ENCODE measurements around the gene CRYZ.

The CRYZ gene

DNA sequence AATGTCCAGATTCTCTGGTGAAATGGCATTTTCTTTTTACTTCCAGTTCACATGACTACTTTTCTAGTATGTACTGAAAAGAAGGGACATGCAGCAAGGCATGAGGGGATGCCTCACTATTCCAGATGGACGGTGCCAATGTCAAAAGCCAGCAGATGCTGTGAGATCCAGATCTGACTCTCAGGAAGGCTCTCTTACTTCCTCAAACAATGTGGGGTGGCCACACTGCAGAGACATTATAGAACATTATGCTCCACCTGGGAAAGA, 17.7 kb downstream of the CRYZ start:
- no peaks in the 10 kb centered on the region; the same call in 1 of the 2 replicates for H3K4me1 ChIP-seq (ENCODE audit: insufficient read depth, low read length)
- no peaks in the 10 kb centered on the region for H3K9me3 ChIP-seq (ENCODE audit: control insufficient read depth, insufficient read depth, low read length)
- H3K9ac ChIP-seq (ENCODE audit: low read depth, low read length) = no peak overlapping the region
- no peaks in the 10 kb centered on the region; the same call in 1 of the 2 replicates for H3K36me3 ChIP-seq (ENCODE audit: insufficient read depth, low read length)

DNA sequence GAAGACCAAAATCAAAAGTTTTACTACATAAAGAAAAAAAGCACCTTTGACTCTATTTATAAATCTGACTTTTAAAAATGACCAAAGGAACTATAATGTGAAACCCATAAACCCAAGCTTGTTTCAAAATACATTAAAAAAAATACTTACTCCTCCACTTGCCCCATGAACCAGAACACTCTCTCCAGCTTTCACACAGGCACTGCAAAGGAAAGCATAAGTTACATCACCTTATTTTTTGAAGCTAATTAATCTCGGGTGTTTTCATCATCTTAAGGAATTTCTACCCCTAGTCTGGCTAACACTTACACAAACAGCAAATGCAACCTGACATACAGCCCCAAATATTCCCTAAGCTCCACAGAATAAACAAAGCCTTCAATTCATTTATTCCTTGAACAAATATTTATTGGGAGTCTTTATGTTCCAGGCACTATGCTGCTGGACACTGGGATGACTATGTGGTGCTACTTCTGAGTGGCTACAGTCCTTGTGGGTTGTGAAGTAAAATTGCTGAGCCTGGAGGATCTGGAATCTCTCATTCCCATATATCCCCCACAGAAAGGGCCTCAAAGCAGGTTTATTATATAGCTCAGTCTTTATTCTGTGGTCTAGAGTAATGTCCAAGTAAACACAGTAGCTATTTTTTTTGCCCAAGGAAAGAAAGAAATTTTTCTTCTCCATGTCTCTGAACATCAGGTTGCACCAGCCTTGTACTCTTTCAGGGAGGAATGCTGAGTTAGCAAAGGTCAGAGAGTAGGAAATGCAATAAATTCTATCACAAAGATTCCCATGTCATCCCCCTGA, 18.2 kb downstream of the CRYZ start:
- H3K4me1 ChIP-seq (ENCODE audit: insufficient read depth, low read length) = no peaks in the 10 kb centered on the region; the same call in 1 of the 2 replicates
- H3K36me3 ChIP-seq (ENCODE audit: insufficient read depth, low read length) = no peaks in the 10 kb centered on the region; the same call in 1 of the 2 replicates
- no peaks in the 10 kb centered on the region for H3K9me3 ChIP-seq (ENCODE audit: control insufficient read depth, insufficient read depth, low read length)
- no peak overlapping the region for H3K9ac ChIP-seq (ENCODE audit: low read depth, low read length)

DNA sequence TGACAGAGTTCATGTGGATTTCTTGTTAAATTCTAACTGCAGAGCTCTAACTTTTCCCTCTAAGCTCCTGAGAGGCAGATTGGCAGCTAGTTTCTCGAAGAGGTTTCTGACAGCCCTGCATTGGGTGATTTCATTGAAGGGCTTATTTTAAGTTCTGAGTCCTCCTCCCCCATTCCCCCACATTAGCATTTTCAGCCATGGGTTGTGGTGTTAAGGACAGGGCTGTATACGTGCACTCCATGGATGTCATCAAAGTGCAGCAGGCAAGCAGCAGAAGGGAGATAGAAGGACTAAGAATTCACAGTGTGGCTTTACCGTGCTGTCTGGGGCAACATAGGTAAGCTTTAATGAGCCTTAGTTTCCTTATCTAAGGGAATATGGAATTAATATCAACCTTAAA, 19.0 kb downstream of the CRYZ start:
- no peaks in the 10 kb centered on the region; the same call in 1 of the 2 replicates for H3K36me3 ChIP-seq (ENCODE audit: insufficient read depth, low read length)
- no peaks in the 10 kb centered on the region; the same call in 1 of the 2 replicates for H3K4me1 ChIP-seq (ENCODE audit: insufficient read depth, low read length)
- no peaks in the 10 kb centered on the region for H3K9me3 ChIP-seq (ENCODE audit: control insufficient read depth, insufficient read depth, low read length)
- H3K9ac ChIP-seq (ENCODE audit: low read depth, low read length) = no peak overlapping the region

DNA sequence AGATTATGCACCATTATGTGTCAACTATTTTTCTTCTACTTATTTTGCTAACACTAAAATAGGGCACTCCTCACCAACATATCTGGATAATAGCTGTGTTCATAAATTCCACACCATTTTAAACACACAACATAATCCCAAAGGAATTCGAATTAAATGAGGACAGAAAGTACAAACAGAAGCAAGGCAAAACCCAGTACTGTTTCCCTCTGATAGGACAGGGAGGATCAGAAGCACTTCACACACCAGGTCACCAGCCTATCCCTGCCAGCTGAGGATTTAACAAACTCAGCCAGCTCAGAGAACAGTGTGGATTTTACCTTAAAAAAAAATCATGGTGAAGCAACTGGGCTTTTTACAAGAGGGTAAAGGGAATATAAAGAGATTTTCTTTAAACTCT, 20.0 kb downstream of the CRYZ start:
- H3K36me3 ChIP-seq (ENCODE audit: insufficient read depth, low read length) = no peaks in the 10 kb centered on the region; the same call in 1 of the 2 replicates
- H3K9ac ChIP-seq (ENCODE audit: low read depth, low read length) = no peak overlapping the region
- no peaks in the 10 kb centered on the region; the same call in 1 of the 2 replicates for H3K4me1 ChIP-seq (ENCODE audit: insufficient read depth, low read length)
- no peaks in the 10 kb centered on the region for H3K9me3 ChIP-seq (ENCODE audit: control insufficient read depth, insufficient read depth, low read length)

DNA sequence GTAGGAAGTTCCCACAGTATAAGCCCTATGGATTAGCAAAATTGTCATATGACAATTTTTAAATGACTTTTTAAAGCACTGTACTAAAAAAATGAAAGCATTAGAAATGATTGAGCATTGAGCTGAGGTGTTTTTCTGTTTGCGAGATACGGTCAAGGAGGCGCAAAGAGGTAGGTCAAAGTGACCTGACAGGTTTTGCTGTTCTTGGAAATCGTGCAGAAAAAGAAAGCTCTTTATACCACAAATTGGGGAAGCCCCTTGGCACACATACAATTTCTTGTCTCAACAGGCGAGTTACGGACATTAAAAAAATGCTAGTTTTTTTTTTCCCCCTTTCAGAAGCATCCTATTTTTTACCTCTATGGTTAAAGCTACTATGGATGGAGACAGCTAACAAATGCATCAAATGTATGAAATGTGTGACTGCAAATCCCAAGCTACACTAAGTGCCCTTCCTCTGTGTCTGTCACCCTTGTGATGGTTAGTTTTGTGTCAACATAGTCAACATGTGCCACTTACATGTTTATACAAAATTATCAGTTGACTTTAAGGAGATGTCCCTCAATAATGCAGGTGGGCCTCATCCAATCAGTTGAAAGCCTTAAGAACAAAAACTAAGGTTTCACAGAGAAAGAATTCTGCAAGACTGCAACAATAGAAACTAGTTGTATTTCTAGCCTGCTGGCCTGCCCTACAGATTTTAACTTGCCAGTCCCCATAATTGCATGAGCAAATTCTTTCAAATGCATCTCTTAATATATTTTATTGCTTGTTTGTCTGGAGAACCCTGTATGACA, 29.3 kb downstream of the CRYZ start:
- H3K4me1 ChIP-seq (ENCODE audit: insufficient read depth, low read length) = no peaks in the 10 kb centered on the region
- no peak overlapping the region for H3K9ac ChIP-seq (ENCODE audit: low read depth, low read length)
- no peaks in the 10 kb centered on the region for H3K36me3 ChIP-seq (ENCODE audit: insufficient read depth, low read length)
- no peaks in the 10 kb centered on the region for H3K9me3 ChIP-seq (ENCODE audit: control insufficient read depth, insufficient read depth, low read length)

DNA sequence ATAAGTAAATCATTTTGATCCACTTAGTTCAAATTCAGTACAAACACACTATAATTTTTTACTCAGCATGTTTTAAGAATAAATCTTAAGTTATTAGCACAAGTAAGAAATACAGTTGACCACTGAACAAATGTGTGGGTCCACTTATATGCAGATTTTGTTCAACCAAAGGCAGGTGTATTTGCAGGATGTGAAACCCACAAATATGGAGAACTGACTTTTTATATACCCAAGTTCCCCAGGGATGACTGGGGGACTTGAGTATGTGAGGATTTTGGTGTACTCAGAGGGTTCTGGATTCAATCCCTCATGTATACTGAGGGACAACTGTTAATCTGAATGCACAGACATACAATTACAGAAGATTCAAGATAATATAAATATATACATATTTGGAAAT, 33.5 kb downstream of the CRYZ start:
- Histone ChIP-seq H3K36me3 (ENCODE audit: insufficient read depth, low read length) (no peaks in the 10 kb centered on the region), H3K9me3 (ENCODE audit: control insufficient read depth, insufficient read depth, low read length) (no peaks in the 10 kb centered on the region), H3K9ac (ENCODE audit: low read depth, low read length) (no peak overlapping the region), H3K4me1 (ENCODE audit: insufficient read depth, low read length) (no peaks in the 10 kb centered on the region)

DNA sequence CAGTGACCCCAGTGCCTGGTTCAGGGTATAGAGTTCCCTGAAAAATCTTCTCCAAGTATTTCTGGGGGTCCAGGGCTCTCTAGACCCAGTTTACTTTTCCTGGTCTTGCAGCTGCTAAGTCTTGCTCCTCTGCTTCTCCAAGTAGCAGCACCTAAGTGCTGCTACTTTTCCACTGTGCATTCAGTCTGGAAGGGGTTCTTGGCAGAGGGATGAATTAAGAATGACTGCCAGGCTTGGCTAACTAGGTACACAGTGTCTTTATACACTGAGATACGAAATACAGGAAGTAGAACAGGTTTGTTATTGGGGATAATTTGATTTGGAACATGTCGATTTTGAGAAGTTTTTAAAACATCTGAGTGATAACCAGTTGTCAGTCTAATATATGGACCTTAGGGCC, 35.0 kb downstream of the CRYZ start:
- H3K4me1 ChIP-seq (ENCODE audit: insufficient read depth, low read length) = no peaks in the 10 kb centered on the region
- no peaks in the 10 kb centered on the region for H3K36me3 ChIP-seq (ENCODE audit: insufficient read depth, low read length)
- no peaks in the 10 kb centered on the region for H3K9me3 ChIP-seq (ENCODE audit: control insufficient read depth, insufficient read depth, low read length)
- H3K9ac ChIP-seq (ENCODE audit: low read depth, low read length) = no peak overlapping the region

DNA sequence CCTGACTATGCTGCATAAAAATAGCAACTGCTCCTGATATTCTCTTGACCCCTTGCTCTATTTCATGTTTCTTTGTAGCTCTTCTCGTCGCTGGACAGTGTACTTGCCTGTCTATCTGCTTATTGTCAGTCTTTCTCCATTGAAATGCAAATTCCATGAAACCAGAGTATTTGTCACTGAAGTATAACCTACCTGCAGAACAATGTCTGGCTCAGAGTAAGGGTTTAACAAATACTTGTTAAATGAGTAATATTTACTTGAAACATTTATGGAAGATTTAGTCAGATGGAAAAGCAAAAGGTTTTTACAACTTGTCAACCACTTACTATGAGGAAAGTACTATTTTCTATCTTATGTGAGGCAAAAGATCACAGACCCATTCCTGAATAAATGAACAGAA, 39.4 kb downstream of the CRYZ start:
- H3K4me1 ChIP-seq (ENCODE audit: insufficient read depth, low read length) = peaks cover 5% of the 10 kb centered on the region; the same call in 1 of the 2 replicates
- no peaks in the 10 kb centered on the region for H3K36me3 ChIP-seq (ENCODE audit: insufficient read depth, low read length)
- H3K9ac ChIP-seq (ENCODE audit: low read depth, low read length) = no peak overlapping the region
- no peaks in the 10 kb centered on the region for H3K9me3 ChIP-seq (ENCODE audit: control insufficient read depth, insufficient read depth, low read length)

DNA sequence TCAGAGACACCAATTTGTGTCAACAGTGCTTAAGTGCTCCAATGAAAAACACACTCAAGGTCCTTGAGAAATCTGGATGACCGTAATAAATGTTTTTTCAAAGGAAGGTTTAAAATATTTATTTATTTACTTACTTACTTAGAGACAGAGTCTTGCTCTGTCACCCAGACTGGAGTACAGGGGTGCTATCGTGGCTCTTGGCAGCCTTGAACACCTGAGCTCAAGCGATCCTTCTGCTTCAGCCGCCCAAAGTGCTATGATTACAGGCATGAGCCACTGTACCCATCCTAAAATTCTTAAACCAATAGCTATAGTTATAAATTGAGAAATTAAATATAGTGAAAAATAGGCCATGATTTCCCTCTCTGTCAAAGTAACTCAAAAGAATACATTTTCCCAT, 41.9 kb downstream of the CRYZ start:
- Histone ChIP-seq H3K9ac (ENCODE audit: low read depth, low read length) (no peak overlapping the region), H3K36me3 (ENCODE audit: insufficient read depth, low read length) (no peaks in the 10 kb centered on the region), H3K9me3 (ENCODE audit: control insufficient read depth, insufficient read depth, low read length) (no peaks in the 10 kb centered on the region), H3K4me1 (ENCODE audit: insufficient read depth, low read length) (peaks cover 5% of the 10 kb centered on the region; the same call in 1 of the 2 replicates)

DNA sequence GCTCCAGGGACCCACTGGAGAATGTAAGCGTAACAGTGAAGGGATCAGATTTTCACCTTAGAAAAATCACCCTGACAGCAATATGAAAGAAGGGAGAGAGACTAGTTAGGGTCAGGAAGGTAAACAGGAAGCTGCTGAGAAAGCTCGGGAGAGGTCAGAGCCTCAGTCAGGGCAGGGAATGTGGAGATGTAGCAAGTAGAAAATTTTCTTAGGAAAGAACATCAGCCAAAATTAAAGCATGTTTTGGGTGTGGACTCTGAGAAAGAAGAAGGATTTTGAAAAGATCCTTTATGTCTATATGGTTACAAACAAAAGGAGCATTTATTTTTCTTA, 42.5 kb downstream of the CRYZ start:
- no peaks in the 10 kb centered on the region for H3K9me3 ChIP-seq (ENCODE audit: control insufficient read depth, insufficient read depth, low read length)
- peak overlapping the region; percentile 34; the same call in 1 of the 2 replicates for H3K9ac ChIP-seq (ENCODE audit: low read depth, low read length)
- peaks cover 5% of the 10 kb centered on the region; the same call in 1 of the 2 replicates for H3K4me1 ChIP-seq (ENCODE audit: insufficient read depth, low read length)
- H3K36me3 ChIP-seq (ENCODE audit: insufficient read depth, low read length) = no peaks in the 10 kb centered on the region

DNA sequence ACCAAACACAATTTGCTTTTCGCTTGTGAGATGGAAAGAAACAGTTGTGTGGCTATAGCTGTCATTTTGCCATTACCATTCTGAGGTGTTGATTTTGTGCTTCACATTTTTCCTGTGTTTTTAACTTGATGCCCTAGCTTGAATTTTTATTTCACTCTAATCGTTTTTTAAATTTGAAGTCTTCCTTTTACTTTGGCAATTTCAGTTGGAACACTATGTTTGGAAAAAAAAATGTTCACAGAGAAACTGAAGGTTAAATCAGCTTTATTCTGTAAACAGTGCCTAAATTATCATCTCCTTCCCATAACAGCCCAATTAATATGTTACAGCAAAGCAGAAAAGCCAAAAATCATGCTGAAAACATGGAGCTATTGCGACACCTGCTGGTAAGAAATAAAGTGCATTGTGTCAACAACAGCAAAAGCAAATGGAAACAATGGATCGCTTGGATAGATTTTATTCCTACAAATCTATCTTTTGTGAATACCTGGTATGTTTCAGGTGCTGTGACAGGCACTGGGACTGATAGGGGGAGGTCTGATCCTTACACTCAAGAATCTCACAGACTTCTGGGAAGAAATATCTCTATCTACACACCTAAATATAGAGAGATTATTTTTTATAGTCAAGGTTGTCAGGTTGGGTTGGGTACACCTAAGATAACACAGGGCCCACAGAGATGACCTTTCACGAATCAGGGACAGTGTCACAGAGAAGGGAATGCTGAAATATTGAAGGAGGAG, 43.1 kb downstream of the CRYZ start:
- no peaks in the 10 kb centered on the region for H3K9me3 ChIP-seq (ENCODE audit: control insufficient read depth, insufficient read depth, low read length)
- no peaks in the 10 kb centered on the region for H3K36me3 ChIP-seq (ENCODE audit: insufficient read depth, low read length)
- H3K4me1 ChIP-seq (ENCODE audit: insufficient read depth, low read length) = peaks cover 5% of the 10 kb centered on the region; the same call in 1 of the 2 replicates
- peak overlapping the region; percentile 34; the same call in 1 of the 2 replicates for H3K9ac ChIP-seq (ENCODE audit: low read depth, low read length)

DNA sequence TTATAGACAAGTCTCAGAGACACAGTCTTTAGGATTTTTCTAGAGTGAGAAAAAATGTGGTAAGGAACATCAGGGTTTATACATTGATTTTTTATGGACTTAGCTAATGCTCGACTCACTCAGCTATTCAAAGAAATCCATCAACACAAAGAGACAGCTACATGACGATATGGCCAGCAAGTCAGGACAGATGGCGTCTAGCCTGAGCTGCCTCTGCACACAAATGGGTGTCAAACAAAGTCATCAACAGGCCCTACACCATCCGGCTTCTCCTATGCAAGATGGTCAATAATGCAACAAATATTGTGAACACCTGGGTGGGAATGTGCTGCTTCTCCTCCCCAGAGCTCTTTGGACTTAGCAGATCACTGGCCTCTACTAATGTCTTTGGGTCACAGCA, 45.9 kb downstream of the CRYZ start:
- Histone ChIP-seq H3K4me1 (ENCODE audit: insufficient read depth, low read length) (peaks cover 5% of the 10 kb centered on the region; the same call in 1 of the 2 replicates), H3K9me3 (ENCODE audit: control insufficient read depth, insufficient read depth, low read length) (no peaks in the 10 kb centered on the region), H3K36me3 (ENCODE audit: insufficient read depth, low read length) (no peaks in the 10 kb centered on the region), H3K9ac (ENCODE audit: low read depth, low read length) (no peak overlapping the region)

DNA sequence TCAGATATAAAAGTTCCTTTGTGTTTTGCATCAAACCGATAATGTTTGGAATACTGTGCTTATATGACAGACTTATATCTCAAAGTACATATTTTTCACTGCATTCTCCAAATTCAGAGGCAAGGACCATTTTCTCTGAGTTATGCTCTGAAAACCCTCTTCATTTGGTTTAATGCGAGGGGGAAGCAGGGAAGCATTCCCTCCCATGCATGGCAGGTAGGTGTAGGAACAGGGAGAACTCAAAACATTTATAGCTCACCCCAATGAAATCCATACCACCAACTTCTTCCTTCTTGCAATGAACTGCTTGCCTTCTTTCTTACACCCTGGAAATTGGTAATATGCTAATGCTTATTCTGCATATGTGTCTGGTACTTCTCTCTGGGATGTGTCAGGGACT, 48.5 kb downstream of the CRYZ start:
- Histone ChIP-seq H3K9ac (ENCODE audit: low read depth, low read length) (no peak overlapping the region), H3K9me3 (ENCODE audit: control insufficient read depth, insufficient read depth, low read length) (no peaks in the 10 kb centered on the region), H3K4me1 (ENCODE audit: insufficient read depth, low read length) (no peaks in the 10 kb centered on the region), H3K36me3 (ENCODE audit: insufficient read depth, low read length) (no peaks in the 10 kb centered on the region)

DNA sequence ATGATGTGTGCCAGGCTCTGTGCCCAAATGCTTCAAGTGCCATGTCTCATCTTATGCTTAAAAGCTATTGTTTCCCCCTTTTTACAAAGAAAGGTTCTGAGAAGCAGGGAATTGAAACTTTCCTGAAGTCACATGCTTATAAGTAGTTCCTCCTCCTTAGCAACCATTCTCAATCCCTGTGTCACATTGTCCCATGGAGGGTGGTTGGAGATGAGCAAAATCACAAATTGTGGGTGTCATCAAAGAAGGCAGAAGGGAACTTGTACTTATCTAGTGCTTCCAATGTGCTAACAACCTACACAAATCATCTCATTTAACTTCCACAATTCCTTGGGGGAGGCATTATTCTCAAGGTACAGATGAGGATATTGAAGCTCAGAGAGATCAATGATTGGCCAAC, 49.2 kb downstream of the CRYZ start:
- Histone ChIP-seq H3K9ac (ENCODE audit: low read depth, low read length) (no peak overlapping the region), H3K36me3 (ENCODE audit: insufficient read depth, low read length) (no peaks in the 10 kb centered on the region), H3K4me1 (ENCODE audit: insufficient read depth, low read length) (no peaks in the 10 kb centered on the region), H3K9me3 (ENCODE audit: control insufficient read depth, insufficient read depth, low read length) (no peaks in the 10 kb centered on the region)
